ENCODE results near the gene HLA-DRA.

- TF ChIP-seq CTCF (conservative IDR thresholded peaks at IDR 0.05; ENCODE audit: low read length): no peak
- no peak for TF ChIP-seq EZH2phosphoT487 (IDR thresholded peaks at IDR 0.05; ENCODE audit: borderline replicate concordance, low read depth, low read length)
These were observed 48.2 kb upstream of the HLA-DRA start for GRCh38 chr6:32391505-32391904.

Measured in OCI-LY7 (cell line).